ENCODE results near the gene SDSL. TPM values are rescaled to one million over a fixed set of nuclear protein-coding genes. Genes with fewer than 3 reads are reported as not detected.

Gene SDSL
- total RNA-seq, 1 experiment from 2014 or later = 19.9 TPM

DNA sequence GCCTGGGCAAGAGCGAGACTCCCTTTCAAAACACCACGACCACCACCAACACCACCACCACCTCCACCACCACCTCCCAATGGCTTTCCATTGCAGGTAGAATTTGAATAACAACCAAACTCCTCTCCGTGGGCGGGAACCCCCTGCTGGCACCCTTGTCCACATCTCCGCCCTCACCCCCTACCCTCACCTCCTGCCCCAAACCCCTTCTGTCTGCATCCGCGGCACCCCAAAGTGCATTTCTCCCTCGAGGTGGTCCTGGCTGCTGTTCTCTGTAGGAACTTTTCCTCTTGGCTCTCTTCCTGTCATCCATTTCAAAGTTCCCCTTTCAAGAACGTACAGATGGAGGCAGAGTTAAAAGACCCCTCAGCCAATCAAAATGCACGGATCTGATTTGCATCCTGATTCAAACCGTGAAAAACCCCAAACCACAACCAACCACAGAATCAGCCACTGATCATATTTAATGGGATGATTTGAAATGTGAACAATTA is 3.8 kb downstream of the SDSL start:
- intact Hi-C loops (cut with micrococcal nuclease; ENCODE audit: unreplicated experiment) = loop anchor here (1.0 kb wide), 1 partner anchor 114 kb away; no protein-coding TSS in a partner anchor
- H3K4me1 Mint-ChIP-seq (ENCODE audit: low read depth, unreplicated experiment) = peaks cover 8% of the 10 kb centered on the region
- no peak for DNase-seq
- H3K27ac Mint-ChIP-seq (ENCODE audit: unreplicated experiment) = no peak overlapping the region
- BruUV-seq (replicated peaks) = no TSS peak
- CTCF ChIA-PET = interaction anchor here (0.6 to 1.0 kb wide), 10 partner anchors 10 to 474 kb away, joined by 3 to 6 read pairs (median 3); partner anchors contain the start of gene TPCN1
- H3K9me3 Mint-ChIP-seq (ENCODE audit: low read depth, unreplicated experiment) = peaks cover 4% of the 10 kb centered on the region
- peaks cover 16% of the 10 kb centered on the region for H3K36me3 Mint-ChIP-seq (ENCODE audit: insufficient read depth, unreplicated experiment)
- peaks cover 17% of the 10 kb centered on the region for H3K27me3 Mint-ChIP-seq (ENCODE audit: unreplicated experiment)
- no peak overlapping the region for H3K4me3 Mint-ChIP-seq (ENCODE audit: low read depth, unreplicated experiment)
- TF ChIP-seq, protein P1, sequence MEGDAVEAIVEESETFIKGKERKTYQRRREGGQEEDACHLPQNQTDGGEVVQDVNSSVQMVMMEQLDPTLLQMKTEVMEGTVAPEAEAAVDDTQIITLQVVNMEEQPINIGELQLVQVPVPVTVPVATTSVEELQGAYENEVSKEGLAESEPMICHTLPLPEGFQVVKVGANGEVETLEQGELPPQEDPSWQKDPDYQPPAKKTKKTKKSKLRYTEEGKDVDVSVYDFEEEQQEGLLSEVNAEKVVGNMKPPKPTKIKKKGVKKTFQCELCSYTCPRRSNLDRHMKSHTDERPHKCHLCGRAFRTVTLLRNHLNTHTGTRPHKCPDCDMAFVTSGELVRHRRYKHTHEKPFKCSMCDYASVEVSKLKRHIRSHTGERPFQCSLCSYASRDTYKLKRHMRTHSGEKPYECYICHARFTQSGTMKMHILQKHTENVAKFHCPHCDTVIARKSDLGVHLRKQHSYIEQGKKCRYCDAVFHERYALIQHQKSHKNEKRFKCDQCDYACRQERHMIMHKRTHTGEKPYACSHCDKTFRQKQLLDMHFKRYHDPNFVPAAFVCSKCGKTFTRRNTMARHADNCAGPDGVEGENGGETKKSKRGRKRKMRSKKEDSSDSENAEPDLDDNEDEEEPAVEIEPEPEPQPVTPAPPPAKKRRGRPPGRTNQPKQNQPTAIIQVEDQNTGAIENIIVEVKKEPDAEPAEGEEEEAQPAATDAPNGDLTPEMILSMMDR (IDR thresholded peaks at IDR 0.05; ENCODE audit: unreplicated experiment) = no peak

DNA sequence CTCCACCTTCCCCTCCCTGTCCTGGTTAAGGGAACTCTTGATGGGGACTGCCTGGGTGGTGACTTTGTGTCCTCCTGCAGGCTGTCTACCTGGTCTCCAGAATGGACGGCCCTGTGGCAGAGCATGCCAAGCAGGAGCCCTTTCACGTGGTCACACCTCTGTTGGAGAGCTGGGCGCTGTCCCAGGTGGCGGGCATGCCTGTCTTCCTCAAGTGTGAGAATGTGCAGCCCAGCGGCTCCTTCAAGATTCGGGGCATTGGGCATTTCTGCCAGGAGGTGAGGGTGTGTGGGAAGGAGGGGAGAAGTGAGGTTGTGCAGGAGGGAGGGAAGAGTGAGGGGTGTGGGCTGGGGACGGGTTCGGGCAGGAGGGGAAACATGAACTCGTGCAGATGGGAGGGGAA is 5.7 kb downstream of the SDSL start:
- Mint-ChIP-seq H3K27ac (ENCODE audit: unreplicated experiment) (no peak overlapping the region), H3K9me3 (ENCODE audit: low read depth, unreplicated experiment) (peaks cover 4% of the 10 kb centered on the region), H3K36me3 (ENCODE audit: insufficient read depth, unreplicated experiment) (peaks cover 7% of the 10 kb centered on the region), H3K27me3 (ENCODE audit: unreplicated experiment) (peaks cover 17% of the 10 kb centered on the region), H3K4me1 (ENCODE audit: low read depth, unreplicated experiment) (no peaks in the 10 kb centered on the region), H3K4me3 (ENCODE audit: low read depth, unreplicated experiment) (no peak overlapping the region)
- intact Hi-C loops (cut with micrococcal nuclease; ENCODE audit: unreplicated experiment) = no loop called here
- DNase-seq = no peak
- CTCF ChIA-PET = no interaction called here
- TF ChIP-seq, protein P1 (IDR thresholded peaks at IDR 0.05; ENCODE audit: unreplicated experiment) = no peak
- BruUV-seq (replicated peaks) = no TSS peak

- CTCF ChIA-PET = interaction anchor here (0.7 kb wide), 1 partner anchor 119 kb away, joined by 3 read pairs; no protein-coding TSS in a partner anchor
- DNase-seq = no peak
- Mint-ChIP-seq H3K27ac (ENCODE audit: unreplicated experiment) (no peak overlapping the region), H3K27me3 (ENCODE audit: unreplicated experiment) (peaks cover 17% of the 10 kb centered on the region), H3K4me3 (ENCODE audit: low read depth, unreplicated experiment) (no peak overlapping the region), H3K9me3 (ENCODE audit: low read depth, unreplicated experiment) (peaks cover 4% of the 10 kb centered on the region), H3K36me3 (ENCODE audit: insufficient read depth, unreplicated experiment) (peaks cover 5% of the 10 kb centered on the region), H3K4me1 (ENCODE audit: low read depth, unreplicated experiment) (no peaks in the 10 kb centered on the region)
- TF ChIP-seq, protein P1 (IDR thresholded peaks at IDR 0.05; ENCODE audit: unreplicated experiment) = no peak
- no TSS peak for BruUV-seq (replicated peaks)
- intact Hi-C loops (cut with micrococcal nuclease; ENCODE audit: unreplicated experiment) = no loop called here
Observed at GRCh38 chr12:113428482-113428881, 6.3 kb downstream of the SDSL start.

DNA sequence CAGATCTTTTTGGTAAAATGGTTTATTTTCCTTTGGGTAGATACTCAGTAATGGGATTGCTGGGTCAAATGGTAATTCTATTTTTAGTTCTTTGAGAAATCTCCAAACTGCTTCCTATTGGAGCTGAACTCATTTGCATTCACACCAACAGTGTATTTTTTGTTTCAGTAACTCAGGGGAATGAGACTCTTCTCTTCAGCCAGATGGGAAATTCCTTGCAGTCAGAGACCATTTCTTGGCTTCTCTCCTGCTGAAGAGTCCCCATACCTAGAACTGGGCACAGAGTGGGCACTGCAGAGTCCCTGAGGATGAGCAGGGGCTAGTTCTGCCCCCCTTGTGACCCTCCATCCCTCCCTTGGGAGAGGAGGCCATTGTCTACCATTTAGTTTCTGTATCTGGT is 10.8 kb downstream of the SDSL start:
- no TSS peak for BruUV-seq (replicated peaks)
- no peaks in the 10 kb centered on the region for H3K36me3 Mint-ChIP-seq (ENCODE audit: insufficient read depth, unreplicated experiment)
- no peaks in the 10 kb centered on the region for H3K4me1 Mint-ChIP-seq (ENCODE audit: low read depth, unreplicated experiment)
- peaks cover 17% of the 10 kb centered on the region for H3K27me3 Mint-ChIP-seq (ENCODE audit: unreplicated experiment)
- TF ChIP-seq, protein P1 (IDR thresholded peaks at IDR 0.05; ENCODE audit: unreplicated experiment) = no peak
- peaks cover 4% of the 10 kb centered on the region for H3K9me3 Mint-ChIP-seq (ENCODE audit: low read depth, unreplicated experiment)
- H3K4me3 Mint-ChIP-seq (ENCODE audit: low read depth, unreplicated experiment) = no peak overlapping the region
- no peak overlapping the region for H3K27ac Mint-ChIP-seq (ENCODE audit: unreplicated experiment)
- intact Hi-C loops (cut with micrococcal nuclease; ENCODE audit: unreplicated experiment) = no loop called here
- no peak for DNase-seq
- CTCF ChIA-PET = no interaction called here

All from Calu3 (cell line).